AG04450 (cell line): ENCODE measurements around the gene EXOC4. TPM values are rescaled to one million over a fixed set of nuclear protein-coding genes. Genes with fewer than 3 reads are reported as not detected.

Experiments used
- CTCF ChIA-PET: fragments of 300-600, 350-600 bp; formaldehyde crosslinking; extraction: SDS; loops from one replicate; lab custom pipeline; 2022; ENCODE audit warnings: antibody characterized with exemption, inconsistent platforms; lab: Charles Lee
- POLR2A ChIA-PET: fragments of 350-600 bp; formaldehyde crosslinking; extraction: SDS; loops from one replicate; lab custom pipeline; 2021; ENCODE audit warnings: antibody characterized with exemption, inconsistent platforms; lab: Yijun Ruan, JAX
- DNase-seq: peaks from one replicate; pipeline ENCODE4 v3.0.0-alpha.2; 2011; ENCODE audit warnings: low read depth, low spot score
- H3K27ac ChIP-seq: one replicate; pipeline ENCODE4 v1.5.1; 2012; ENCODE audit warnings: low read depth, low read length, control low read depth
- H3K27me3 ChIP-seq: one replicate; pipeline ENCODE4 v1.6.0; 2012; ENCODE audit warnings: low read length; ENCODE audit not compliant: control insufficient read depth, insufficient read depth
- H3K4me3 ChIP-seq: 2 replicates; pipeline ENCODE4 v1.5.1; 2011; ENCODE audit warnings: mild to moderate bottlenecking, low read depth, low read length, control low read depth
- H3K9me3 ChIP-seq: 2 replicates; pipeline ENCODE4 v1.5.1; 2012; ENCODE audit warnings: low read length; ENCODE audit not compliant: control insufficient read depth, insufficient read depth
- CTCF ChIP-seq: IDR thresholded peaks from 2 replicates; pipeline ENCODE4 v1.5.1; 2011; ENCODE audit warnings: low read depth, low read length, control low read depth, inconsistent platforms
- polyA plus RNA-seq: library from polyadenylated mRNA; depleted of rRNA; stranded (reverse); fragments of >200 nt; gene quantifications from 2 replicates; pipeline ENCODE4 v1.2.3, GENCODE V29; 2011

EXOC4 gene
- polyA plus RNA-seq, 1 experiment = 73.5 TPM

- Histone ChIP-seq H3K27me3 (no peaks in the 10 kb centered on the region), H3K9me3 (no peaks in the 10 kb centered on the region), H3K27ac (no peak overlapping the region), H3K4me3 (no peak overlapping the region)
- ChIA-PET CTCF (interaction anchor here (0.7 kb wide), 1 partner anchor 1130 kb away, joined by 3 read pairs; no protein-coding TSS in a partner anchor), POLR2A (no interaction called here)
- no peak for TF ChIP-seq CTCF
- DNase-seq = no peak
These were observed 788.6 kb downstream of the EXOC4 start for GRCh38 chr7:134041477-134041876.

GRCh38 chr7:134042307-134042706 is 789.4 kb downstream of the EXOC4 start:
- CTCF ChIA-PET = no interaction called here
- no peak for DNase-seq
- Histone ChIP-seq H3K4me3 (no peak overlapping the region), H3K27ac (no peak overlapping the region), H3K27me3 (no peaks in the 10 kb centered on the region), H3K9me3 (no peaks in the 10 kb centered on the region)
- no peak for TF ChIP-seq CTCF
- POLR2A ChIA-PET = no interaction called here

- ChIA-PET POLR2A (no interaction called here), CTCF (no interaction called here)
- no peak overlapping the region for H3K4me3 ChIP-seq
- no peak for TF ChIP-seq CTCF
- no peaks in the 10 kb centered on the region for H3K27me3 ChIP-seq
- no peak for DNase-seq
- H3K9me3 ChIP-seq = no peaks in the 10 kb centered on the region
- H3K27ac ChIP-seq = no peak overlapping the region
These were observed 791.8 kb downstream of the EXOC4 start for GRCh38 chr7:134044682-134045081.

GRCh38 chr7:134045716-134046115 is 792.8 kb downstream of the EXOC4 start:
- POLR2A ChIA-PET = no interaction called here
- TF ChIP-seq CTCF = no peak
- Histone ChIP-seq H3K27me3 (no peaks in the 10 kb centered on the region), H3K27ac (no peak overlapping the region), H3K9me3 (no peaks in the 10 kb centered on the region), H3K4me3 (no peak overlapping the region)
- no peak for DNase-seq
- CTCF ChIA-PET = no interaction called here

DNA sequence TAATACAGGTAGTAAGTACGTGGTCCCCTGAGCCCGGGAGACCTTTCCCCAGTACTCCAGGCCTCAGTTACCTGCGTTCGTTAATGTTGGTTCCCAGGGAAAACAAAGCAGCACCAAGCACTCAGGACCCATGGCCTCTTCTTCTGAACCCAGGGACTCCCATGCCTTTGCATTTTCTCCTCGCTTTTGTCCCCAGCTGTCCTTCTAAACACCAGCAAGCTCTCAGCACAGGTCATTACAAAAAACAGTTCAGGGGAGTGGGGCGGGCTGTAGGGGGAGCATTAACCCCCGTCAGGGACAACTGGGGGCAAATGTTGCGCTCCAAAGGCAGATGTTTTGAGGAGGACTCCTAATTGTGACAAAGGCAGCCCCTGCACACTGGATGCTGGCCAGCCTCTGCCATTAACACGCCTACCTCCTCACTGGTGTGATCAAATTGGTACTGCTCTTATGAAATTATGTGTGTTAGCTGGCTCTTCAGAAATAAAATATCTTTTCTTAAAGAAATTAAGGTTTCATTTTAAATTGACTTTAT is 793.8 kb downstream of the EXOC4 start:
- no peak for TF ChIP-seq CTCF
- Histone ChIP-seq H3K4me3 (no peak overlapping the region), H3K27ac (no peak overlapping the region), H3K9me3 (no peaks in the 10 kb centered on the region), H3K27me3 (no peaks in the 10 kb centered on the region)
- ChIA-PET CTCF (no interaction called here), POLR2A (no interaction called here)
- no peak for DNase-seq
